ENCODE results near the gene USH1C.

Gene USH1C

DNA sequence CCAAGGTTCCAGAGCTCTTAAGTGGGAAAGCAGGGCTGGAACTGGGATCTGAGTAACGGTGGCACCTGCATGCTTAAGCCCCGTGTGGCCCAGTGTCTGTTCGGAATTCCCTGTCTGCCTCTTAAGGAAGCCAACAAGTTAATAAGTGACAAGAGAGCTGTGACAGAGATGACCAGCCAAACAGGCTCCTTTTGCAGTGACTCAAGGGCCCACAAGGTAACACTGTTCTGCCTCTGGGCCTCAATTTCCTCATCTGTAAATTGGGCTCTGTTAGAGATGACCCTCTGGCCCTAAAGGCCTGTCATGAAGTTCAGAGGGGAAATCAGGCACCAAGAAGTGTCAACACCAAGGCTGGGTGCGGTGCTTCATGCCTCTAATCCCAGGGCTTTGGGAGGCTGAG, 18.6 kb downstream of the USH1C start:
- no peak for DNase-seq (ENCODE audit: low read depth)

DNA sequence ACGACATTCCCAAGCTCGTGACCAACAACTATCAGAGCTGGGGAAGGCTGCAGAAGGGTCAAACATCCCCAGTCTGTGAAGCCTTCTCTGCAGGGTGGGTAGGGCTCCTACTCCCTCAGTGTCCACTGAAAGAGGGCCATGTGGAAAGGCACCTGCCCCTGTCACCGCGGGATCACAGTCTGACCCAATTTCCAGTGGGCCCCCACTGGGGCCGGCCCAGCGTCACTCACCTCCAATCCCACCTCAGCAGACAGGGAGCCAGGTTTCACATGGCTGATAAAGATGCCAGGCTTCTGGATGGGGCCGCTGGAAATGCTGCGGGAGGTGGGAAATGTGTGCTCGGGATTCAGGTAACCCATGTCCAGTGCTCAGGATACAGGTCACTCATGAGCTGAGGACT, 20.0 kb downstream of the USH1C start:
- DNase-seq (ENCODE audit: low read depth), result no peak

DNA sequence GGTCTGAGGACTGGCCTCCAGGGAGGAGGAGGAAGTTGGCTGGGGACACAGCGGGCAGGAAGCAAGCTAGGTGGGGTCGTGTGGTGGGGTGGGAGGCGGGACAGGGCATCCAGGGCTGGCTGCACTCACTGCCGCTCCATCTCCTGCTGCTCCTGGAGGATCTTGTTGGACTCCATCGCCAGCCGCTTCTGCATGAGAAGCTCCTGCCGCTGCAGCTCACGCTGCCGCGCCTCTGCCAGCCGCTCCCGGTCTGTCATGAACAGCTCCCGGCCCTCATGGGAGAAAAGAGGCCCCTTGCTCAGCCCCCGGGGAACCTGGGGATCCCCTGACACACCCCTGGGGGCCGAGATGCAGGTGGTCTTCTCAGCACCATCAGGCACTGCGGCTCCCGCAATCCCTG, 21.6 kb downstream of the USH1C start:
- no peak for DNase-seq (ENCODE audit: low read depth)

DNA sequence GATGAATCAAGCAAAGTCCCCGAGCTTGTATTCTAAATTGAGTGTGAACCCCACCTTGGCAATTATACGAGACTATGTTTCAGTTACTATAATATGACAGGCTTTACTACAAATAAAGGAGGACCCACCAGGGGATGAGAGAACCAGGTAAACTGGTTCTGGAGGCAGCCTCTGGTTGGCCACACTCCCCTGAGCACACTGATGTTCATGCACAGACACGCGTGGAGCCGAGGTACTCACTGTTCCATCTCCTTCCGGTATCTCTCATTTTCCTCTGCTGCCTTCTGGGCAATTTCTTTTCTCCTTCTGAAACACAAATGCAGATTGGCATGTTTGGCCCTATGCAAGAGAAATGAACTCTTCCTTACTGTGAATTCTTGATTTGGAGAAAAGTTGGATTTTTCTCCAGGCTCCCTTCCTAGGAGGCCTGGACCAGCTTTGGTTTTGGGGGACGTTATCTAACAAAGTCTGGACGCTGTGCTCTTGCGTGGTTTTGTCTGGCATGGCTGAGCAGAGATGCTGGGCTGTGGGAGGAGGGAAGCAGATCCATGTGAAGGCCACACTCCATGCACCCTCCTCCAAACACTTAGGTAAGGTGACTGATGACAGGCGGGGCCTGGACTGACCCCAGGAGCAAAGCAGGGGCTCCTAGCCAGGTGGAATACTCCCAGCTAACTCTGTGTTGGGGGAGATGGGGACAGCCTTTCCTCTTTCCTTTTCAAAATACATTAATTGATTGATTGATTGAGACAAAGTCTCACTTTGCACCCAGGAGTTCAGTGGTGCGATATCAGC, 22.9 kb downstream of the USH1C start:
- DNase-seq (ENCODE audit: low read depth), result no peak

DNA sequence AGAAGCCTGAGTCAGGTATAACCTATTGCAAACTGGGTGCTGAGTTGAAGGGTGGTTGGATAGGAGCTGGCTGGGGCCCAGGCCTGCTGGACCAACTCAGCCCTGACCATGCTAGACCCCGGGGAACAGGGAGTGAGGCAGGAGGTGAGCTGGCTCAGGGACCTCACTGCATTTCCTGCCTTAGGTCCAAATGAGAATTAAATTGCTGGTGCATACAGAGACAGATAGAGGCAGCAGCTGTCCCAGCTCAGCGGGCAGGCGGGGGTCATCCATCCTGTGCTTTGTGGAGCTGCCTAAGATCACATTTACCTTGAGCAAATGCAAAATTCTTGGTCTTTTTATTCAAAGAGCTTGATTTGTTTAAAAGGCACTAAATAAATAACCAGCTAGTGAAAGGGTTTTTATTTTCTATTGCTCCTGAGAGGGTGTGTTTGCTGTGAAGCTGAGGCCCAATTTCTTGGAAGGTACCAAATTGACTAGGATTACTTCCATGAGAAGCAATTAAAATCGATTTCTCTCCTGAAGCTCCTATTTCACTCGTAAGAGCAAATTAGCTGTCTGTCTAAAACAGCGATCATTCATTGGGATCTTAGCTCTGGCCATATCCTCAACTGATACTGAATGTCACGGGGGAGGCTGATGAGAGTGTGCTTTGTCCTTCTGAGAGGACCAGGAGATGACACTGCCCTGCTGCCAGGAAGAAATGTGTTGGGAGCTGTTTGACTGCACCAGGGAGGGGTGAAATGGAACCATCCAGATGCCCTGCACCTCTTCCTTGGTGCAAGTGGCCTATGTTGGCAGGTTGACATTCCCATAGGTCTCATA, 24.9 kb downstream of the USH1C start:
- DNase-seq (ENCODE audit: low read depth), result no peak

DNA sequence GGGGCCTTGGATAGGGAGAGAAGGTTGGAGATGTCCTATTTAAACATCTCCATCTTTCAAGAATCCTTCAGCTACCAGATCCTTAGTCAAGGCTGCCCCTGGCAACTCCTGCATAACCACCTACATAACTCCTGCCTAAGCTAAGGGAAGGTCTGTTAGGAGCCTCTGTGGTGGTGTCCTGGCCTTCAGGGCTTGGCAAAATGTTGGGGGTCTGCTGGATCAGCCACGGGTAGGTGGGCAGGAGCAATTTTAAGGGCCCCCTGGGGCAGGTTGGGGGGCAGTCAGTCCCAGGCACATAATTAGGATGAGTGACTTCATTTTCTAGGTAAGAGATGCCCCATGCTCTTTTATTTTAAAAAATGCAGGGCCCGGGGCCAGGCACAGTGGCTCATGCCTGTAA, 25.9 kb downstream of the USH1C start:
- no peak for DNase-seq (ENCODE audit: low read depth)

DNA sequence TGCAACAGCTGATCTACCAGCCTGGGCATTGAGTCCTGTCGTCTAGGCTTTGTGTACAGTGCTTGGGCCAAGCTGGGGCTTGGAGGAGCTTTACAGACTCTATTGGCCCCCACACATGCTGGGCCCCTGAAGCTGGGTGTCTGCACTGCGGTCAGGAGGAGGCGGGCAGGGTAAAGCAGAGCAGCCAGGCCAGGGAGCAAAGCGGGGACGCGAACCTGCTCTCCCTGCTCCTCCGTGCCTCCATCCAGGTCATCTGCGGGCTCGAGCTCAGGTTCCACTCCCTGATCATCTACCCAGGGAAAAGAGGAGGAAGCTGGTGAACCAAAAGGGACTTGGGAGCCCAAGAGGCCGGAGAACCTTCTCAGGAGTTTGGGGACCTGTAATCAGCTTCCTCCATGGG, 27.0 kb downstream of the USH1C start:
- DNase-seq (ENCODE audit: low read depth), result no peak

DNA sequence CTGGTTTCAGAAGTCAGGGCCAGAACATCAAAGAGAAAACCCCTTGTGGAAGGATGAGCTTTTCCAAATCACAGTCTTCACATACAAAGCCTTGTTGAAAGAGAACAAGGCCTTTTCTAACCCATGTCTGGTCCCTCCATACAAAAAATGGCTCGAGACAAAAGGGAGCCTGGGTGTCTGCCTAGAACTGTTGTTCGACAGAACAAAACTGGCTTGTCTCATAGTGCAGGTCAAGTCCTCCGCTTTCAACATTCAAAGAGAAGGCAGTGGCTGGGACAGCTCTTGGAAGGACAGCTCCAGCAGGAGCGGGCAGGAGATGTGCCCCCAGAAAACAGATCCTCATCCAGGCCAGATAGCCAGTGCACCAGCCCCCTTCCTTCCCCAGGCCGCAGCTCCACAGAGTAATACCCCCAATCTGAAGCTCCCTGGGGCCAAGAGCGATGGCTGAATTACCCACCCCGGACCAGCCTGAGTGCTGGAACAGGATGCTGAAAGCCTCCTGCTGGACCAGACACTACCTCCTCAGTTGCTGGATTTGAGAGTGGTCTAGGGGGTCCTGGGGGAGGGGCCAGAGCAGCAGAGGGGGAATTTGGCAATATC, 27.6 kb downstream of the USH1C start:
- DNase-seq (ENCODE audit: low read depth), result no peak

DNA sequence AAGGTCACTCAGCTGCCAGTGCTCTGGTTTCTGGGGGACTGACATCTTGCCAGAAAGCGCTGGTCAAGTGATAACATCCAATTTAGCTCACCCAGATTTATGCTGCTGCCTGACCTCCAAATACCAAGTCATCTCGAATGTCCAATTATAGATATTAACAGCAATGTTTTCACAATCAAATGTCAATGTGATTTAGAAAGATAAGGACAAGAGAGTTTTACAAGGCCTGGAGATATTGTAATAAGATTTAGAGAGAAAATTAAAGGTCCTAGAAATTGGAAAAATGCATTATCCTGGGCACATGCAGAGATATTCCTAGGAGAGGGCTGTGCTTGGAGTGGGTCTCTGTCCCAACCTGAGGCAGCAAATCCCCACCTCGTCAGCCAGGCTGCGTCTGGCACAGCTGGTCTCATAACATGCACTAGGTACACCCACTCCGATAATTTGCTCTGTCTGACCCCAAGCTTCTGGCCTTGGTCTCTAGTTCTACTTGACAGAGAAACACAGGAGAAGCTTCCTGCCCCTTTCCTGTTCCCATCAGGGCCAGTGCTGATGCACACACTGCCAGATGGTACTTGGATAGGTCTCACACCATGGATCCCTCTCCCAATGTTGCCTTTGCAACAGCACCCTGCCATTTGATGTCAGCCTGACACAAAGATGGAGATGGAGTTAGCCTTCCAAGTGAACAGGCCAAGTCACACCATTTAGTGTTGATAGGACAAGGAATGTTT, 28.6 kb downstream of the USH1C start:
- DNase-seq (ENCODE audit: low read depth), result no peak

DNA sequence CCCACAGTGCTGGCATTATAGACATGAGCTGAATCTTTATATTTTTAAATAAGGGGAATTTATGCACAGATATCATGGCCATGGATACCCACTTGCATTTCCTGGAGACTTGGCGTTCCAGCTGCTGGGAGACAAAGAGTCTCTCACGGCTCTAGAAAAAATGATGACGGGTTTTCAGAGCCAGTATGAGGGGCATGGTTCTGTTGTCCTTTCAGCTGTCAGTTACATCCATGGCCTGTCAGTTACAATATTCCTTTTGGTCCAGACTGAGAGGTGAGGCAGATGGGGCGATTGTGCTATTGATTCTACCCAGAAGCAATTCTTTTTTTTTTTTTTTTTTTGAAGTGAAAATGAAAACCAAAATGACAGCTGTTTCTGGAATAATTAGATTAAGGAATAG, 29.7 kb downstream of the USH1C start:
- no peak for DNase-seq (ENCODE audit: low read depth)

DNA sequence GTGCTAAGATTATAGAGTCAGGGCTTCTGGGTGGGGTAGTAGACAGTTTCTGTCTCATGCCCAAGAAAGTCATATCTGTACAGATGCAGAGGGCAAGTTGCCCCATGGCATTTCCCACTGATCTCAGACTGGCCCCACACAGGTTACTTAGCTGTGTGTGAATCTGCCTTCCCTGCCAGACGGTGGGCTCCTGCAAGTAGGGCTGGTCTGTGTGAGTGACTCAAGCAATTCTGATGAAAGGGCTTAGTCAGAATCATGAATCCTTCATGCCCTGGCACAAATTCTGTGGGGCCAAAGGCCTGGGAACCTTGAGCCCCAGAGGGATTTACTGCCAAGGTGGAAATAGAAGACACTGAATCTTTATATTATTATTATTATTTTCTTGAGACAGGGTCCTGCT, 30.4 kb downstream of the USH1C start:
- no peak for DNase-seq (ENCODE audit: low read depth)

DNA sequence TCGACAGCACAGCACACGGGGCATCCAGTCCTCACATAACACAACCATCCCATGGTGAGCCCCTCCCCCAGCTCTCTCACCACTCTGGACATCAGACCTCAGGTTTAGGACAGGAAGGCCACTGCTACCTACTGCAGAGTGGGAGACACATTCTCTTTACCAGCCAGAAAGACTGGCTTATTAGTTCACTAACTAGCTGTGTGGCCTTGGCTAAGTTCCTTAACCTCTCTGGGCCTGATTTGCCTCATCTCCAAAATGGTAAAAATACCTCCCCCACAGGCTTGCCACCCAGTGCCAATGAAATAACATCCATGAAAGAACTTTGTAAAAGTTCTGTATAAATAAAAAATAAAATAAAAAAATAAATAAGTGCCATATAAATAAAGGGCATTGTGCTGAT, 32.1 kb downstream of the USH1C start:
- no peak for DNase-seq (ENCODE audit: low read depth)

DNA sequence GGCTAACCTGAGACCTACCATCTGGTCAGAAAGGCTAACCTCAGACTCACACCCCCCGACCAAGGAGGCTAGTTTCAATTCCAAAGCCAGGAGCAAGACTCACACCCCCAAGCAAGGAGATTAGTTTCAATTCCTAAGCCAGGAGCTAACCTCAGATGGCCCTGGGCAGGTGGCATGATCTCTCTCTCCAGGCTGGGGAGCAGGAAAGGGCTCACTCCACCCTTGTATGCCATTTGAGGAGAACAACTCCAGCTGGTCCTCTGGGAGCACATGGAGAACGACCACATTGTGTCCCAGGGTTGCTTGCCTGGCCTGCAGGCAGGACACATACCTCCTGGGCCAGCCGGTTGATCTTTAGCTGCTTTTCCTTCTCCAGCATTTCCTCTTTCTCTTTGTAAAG, 32.6 kb downstream of the USH1C start:
- no peak for DNase-seq (ENCODE audit: low read depth)

DNA sequence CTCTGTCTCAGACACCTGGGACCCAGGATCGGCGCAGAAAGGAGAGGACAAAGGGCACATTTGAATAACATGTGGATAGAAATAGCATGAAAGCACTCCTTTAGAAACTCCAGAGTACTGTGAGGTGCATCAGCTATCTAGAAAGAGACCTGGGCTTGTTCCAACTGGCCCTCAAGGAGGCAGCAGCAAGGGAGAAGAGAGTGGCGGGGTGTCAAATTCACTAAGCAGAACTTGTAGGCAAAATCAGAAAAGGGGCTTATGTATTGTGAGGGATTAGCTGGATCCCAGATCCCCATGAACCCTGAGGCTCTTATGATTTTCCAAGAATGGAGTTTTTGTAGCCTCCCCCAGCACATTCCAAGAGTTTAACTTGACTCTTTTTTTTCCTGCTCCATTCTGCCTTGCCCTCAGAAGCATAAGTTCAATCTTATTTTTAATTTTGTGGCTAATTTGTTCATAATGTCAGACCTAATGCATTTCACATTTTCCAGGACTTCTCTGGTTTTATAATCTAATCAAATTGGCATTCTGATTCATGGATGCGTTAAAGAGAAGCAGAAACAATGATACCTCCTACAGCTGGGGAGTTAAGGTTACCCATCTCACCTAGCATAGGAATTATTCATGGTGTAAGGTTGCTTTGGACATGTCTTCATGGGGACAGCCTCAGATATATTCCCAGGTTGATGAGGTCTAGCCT, 33.6 kb downstream of the USH1C start:
- no peak for DNase-seq (ENCODE audit: low read depth)

DNA sequence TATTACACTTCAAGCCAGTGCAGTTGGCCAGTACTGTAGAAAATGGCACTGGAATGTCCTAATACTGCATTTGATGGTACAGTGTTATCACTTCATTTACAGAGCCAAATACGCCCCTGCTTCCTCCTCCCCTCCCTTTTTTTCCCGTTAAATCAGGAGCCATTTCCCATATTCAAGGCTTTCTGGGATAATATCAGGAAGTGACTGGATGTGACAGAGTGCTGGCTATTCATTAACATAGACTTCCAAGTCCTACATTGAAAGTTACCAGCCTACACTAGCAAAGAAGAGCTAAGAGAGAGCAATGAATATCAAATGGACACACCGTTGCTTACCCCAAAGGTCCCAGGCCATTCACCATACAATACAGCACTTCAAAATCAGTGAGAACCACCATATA, 35.4 kb downstream of the USH1C start:
- no peak for DNase-seq (ENCODE audit: low read depth)

DNA sequence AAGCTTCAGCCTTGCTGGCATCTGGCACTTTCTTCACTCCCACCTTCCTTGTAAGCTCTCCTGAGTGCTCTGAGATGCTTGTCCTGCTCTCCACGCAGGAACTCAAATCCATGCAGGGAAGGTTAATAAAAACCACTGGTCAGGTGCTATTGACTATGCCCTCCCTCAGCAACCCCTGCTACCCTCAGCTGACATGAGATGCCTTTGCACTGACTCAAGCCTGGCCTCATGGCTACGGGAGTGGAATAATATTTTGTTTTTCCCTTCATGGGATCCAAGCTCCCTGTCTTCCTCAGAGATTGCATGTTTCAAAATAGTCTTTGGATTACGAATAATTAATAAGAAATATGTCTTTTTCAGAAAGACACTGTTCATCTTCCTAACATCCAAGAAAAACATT, 35.9 kb downstream of the USH1C start:
- DNase-seq (ENCODE audit: low read depth), result no peak

DNA sequence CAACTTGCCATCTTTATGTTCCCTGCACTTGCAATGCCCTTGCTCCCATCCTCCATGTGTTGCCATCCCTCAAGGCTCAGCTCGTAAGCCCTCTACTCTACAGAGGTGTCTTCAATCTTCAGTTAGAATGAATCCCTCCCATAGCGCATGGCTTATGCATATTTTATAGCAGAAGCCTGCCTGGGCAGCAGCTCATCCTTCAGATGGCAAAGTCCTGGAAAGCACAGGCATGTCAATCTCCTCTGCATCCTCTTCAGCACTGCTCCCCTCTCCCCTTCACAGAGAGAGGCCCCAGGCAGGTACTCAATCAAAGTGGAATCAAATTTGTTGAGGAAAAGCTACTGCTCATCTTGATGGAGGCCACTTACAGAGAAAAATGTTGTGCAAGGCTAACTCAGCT, 36.4 kb downstream of the USH1C start:
- DNase-seq (ENCODE audit: low read depth), result no peak

DNA sequence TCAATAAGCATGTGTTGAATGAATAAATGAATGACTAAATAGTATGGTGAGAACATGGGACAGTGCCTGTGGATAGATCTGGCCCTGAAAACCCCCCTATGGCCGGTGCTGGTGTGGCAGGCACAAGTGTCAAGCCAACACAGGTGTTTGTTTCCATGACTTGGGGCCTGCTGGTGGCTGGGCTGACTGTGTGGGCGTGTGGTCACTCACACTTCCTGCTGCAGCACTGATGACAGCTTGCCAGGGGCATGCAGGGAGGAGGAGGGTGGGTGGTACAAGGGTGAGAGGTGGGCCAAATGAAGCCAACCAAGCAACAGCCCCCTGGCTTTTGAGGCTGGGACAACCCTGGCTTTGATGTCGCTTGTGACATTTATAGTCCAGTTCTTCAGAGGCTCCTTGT, 37.3 kb downstream of the USH1C start:
- DNase-seq (ENCODE audit: low read depth), result no peak

DNA sequence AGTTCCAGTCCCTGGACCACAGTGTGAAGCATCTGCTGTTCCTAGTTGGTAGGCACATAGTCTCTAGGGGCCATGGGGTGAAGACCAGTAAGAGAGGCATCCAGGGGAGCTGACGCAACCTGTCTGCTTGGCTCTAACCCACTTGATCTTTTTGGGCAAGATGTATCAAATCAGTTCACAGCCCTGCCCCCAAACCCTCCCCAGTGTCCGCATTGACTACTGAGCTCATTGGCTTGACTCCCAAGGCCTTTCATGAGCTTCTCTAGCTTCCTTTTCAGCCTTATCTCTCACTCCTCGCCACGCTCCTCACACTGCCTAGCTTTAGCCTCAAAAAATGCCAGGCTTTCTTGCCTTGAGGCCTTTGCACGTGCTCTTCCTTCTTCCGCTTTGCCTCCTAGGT, 37.9 kb downstream of the USH1C start:
- DNase-seq (ENCODE audit: low read depth), result no peak

DNA sequence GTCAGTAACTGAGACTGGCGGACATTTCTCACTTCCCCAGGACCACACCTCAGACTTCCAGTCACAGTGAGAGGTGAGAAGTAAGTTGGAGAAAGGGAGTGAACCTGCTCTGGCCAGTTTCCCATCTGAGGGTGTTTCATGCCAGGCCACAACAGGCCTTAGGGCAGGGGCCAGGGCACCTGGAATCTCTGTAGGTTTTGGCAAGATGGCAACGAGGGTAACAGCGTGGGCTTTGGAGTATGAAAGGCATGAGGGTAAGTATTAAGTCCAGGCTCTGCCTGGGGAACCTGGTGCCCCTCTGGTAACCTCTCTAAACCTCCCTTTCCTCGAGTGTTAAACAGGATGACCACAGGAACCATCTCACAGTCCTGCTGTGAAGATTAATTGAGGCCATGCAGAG, 39.1 kb downstream of the USH1C start:
- no peak for DNase-seq (ENCODE audit: low read depth)

DNA sequence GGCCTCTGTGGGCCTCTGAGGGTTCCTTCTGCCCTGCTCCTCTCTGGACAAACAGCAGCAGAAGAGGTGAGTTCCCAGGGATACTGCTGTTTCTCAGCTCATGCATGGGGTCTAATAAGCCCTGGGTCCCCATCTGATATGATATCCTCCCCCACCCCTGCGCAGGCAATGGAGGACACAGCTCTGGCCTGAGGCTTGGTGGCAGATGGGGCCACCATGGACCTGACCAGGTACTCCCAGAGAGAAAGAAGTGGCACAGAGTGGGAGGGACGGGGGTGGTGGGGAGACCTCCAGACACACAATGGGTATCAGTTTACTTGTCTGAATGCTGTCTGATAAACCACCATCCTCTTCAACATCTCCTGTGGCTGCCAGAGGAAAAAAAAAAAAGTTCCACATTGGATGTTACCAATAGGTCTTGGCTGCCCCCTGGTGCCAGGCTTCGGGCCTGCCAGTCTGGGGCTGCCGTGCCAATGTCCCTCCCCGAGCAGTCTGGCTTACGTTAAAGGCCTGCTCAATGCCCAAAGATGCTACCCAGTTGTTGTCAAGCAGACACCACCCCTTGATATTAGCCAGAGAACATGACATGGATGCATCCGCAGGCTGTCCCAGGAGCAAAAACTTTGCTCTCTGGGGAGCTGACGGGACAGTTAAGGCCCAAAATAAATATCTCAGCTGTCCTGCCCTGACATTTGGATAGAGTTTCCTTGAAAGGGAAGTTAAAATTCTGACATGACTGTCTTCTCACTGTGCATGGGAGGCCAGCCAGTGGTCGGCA, 39.7 kb downstream of the USH1C start:
- DNase-seq (ENCODE audit: low read depth), result peak; percentile 49
